Kasumi-1 (cell line): ENCODE data around the gene LRRC47.

ENCODE experiments used
- DNase-seq, 2 experiments: peaks; one replicate each; lab custom pipeline; 2025; lab: John Stamatoyannopoulos, UW

The LRRC47 gene

DNA sequence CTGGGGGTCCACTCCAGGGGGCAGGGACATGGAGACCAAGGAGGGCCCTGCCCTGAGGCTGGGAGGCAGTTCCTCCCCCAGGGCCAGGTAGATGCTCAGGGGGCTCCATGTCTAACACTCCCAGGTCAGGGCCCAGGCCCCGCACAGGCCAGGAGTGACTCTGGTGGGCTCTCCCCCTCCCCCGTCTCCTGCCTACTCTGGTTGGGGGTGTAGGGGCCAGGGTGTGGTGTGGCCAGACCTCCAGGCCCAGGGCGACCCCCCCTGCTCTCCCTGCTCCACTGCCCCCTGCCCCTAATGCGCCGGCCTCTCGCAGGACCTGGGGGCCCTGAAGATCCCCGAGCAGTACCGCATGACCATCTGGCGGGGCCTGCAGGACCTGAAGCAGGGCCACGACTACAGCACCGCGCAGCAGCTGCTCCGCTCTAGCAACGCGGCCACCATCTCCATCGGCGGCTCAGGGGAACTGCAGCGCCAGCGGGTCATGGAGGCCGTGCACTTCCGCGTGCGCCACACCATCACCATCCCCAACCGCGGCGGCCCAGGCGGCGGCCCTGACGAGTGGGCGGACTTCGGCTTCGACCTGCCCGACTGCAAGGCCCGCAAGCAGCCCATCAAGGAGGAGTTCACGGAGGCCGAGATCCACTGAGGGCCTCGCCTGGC, 63.7 kb downstream of the LRRC47 start:
- DNase-seq: no peak

GRCh38 chr1:3731583-3732433, 64.5 kb downstream of the LRRC47 start:
- DNase-seq: no peak

- DNase-seq: no peak
Measured at GRCh38 chr1:3730543-3731247, 65.6 kb downstream of the LRRC47 start.

DNA sequence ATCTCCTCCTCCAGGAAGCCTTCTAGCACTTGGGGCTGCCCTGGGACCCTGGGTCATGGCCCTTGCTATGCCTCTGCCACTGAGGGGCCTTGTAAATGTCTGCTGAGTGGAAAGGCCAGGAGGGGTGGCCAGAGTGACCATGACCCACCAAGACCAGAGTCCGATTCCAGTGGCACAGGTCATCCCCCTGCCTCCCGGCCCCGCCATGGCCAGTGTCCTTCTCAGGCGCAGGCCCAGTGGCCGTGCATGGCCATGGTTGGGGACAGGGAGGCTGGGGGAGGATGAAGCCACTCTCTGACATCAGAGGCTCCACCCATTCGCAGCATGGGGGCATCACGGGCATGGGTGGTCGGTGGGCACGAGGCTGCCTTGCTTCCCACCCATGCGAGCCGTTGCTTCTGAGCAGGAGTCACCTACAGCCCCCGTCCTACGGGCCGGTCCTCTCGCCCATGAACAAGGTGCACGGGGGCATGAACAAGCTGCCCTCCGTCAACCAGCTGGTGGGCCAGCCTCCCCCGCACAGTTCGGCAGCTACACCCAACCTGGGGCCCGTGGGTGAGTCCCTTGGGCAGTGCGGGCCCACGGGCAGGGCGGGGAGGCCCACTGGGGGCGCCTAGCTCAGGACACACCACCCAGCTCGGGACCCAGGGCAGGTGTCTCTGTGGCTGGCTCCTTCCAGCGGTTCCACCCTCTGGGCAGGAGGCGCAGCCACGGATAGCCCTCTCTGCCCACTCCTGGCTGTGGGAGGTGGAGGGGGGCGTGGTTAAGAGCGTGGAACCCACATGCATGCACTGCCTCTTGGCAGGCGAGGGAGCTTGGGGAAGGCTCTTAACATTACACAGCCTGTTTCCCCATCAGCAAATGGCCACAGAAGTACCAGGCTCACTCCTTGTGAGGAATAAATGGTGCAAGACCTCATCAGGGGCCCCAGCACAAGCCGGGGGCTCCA, 66.4 kb downstream of the LRRC47 start:
- no peak for DNase-seq
